Measurements from ENCODE around the gene AKAP6. TPM values are rescaled to one million over a fixed set of nuclear protein-coding genes. Genes with fewer than 3 reads are reported as not detected.

AKAP6 gene
- total RNA-seq, 4 donors from 2014 or later = 1.1 to 16.0 (median 6.0) TPM

DNA sequence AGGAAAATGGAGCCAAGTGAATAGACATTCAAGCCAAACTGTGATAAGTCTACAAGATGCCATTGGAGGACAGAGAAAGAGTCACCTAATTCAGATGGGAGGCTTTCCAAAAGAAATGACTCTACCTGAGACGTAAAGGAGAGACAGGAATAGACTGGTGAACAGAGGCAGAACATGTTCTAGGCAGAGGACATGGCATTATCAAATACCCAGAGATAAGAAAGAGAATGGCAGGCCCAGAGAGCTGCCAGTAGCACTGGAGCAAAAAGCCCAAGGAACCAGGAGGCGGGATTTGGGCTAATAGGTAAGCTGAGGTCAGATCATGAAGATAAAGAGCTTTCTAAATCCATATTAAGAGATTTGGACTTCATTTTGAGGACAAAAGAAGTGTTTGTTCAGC, 207.1 kb downstream of the AKAP6 start:
- Histone ChIP-seq H3K4me1 (no peaks in the 10 kb centered on the region), H3K9me3 (no peaks in the 10 kb centered on the region), H3K27me3 (no peaks in the 10 kb centered on the region), H3K27ac (no peak overlapping the region), H3K4me3 (no peak overlapping the region), H3K36me3 (no peaks in the 10 kb centered on the region)
- WGBS, 2 donors = 64 to 65% methylated on average over 2 of the region's 2 CpGs
- intact Hi-C loops (cut with DNase I) = no loop called here
- no peak for DNase-seq
- TF ChIP-seq POLR2A (IDR thresholded peaks at IDR 0.05) (no peak), CTCF (IDR thresholded peaks at IDR 0.05) (no peak)

DNA sequence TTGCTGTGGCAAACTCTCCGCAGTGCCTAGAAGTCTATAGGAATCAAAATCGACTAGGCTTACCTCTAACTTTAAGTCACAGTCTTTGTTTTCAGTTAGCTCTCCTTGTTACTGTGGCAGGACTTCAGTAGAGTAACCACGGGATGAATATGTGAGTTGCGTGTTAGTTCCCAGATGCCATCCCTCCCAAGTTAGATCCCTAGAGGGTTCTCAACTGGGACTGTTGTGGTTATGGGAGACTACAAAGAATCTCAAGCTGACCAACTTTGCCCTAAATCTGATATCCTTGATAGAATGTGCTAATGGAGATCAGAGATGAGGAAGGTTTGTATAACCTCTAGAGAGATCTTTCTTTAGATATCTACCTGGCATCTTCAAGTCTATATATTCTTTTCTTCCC, 208.1 kb downstream of the AKAP6 start:
- TF ChIP-seq POLR2A (IDR thresholded peaks at IDR 0.05) = no peak
- TF ChIP-seq CTCF (IDR thresholded peaks at IDR 0.05) = no peak
- Histone ChIP-seq H3K9me3 (no peaks in the 10 kb centered on the region), H3K4me3 (no peak overlapping the region), H3K36me3 (no peaks in the 10 kb centered on the region), H3K27ac (no peak overlapping the region), H3K27me3 (no peaks in the 10 kb centered on the region), H3K4me1 (no peaks in the 10 kb centered on the region)
- WGBS, 2 donors = 83 to 93% methylated on average over 4 of the region's 4 CpGs
- intact Hi-C loops (cut with DNase I) = no loop called here
- no peak for DNase-seq

GRCh38 chr14:32542507-32542906, 213.4 kb downstream of the AKAP6 start:
- Histone ChIP-seq H3K27ac (no peak overlapping the region), H3K4me3 (no peak overlapping the region), H3K9me3 (no peaks in the 10 kb centered on the region), H3K27me3 (no peaks in the 10 kb centered on the region), H3K36me3 (no peaks in the 10 kb centered on the region), H3K4me1 (no peaks in the 10 kb centered on the region)
- TF ChIP-seq CTCF (IDR thresholded peaks at IDR 0.05) (no peak), POLR2A (IDR thresholded peaks at IDR 0.05) (no peak)
- intact Hi-C loops (cut with DNase I) = no loop called here
- WGBS, 2 donors = 43 to 53% methylated on average over 3 of the region's 3 CpGs
- no peak for DNase-seq

- Histone ChIP-seq H3K4me1 (no peaks in the 10 kb centered on the region), H3K27ac (no peak overlapping the region), H3K9me3 (no peaks in the 10 kb centered on the region), H3K4me3 (no peak overlapping the region), H3K36me3 (no peaks in the 10 kb centered on the region), H3K27me3 (no peaks in the 10 kb centered on the region)
- DNase-seq = no peak
- 77 to 82% methylated on average over 4 of the region's 4 CpGs for WGBS, 2 donors
- TF ChIP-seq POLR2A (IDR thresholded peaks at IDR 0.05) (no peak), CTCF (IDR thresholded peaks at IDR 0.05) (no peak)
- intact Hi-C loops (cut with DNase I) = no loop called here
Measured at GRCh38 chr14:32545095-32545494, 216.0 kb downstream of the AKAP6 start.

DNA sequence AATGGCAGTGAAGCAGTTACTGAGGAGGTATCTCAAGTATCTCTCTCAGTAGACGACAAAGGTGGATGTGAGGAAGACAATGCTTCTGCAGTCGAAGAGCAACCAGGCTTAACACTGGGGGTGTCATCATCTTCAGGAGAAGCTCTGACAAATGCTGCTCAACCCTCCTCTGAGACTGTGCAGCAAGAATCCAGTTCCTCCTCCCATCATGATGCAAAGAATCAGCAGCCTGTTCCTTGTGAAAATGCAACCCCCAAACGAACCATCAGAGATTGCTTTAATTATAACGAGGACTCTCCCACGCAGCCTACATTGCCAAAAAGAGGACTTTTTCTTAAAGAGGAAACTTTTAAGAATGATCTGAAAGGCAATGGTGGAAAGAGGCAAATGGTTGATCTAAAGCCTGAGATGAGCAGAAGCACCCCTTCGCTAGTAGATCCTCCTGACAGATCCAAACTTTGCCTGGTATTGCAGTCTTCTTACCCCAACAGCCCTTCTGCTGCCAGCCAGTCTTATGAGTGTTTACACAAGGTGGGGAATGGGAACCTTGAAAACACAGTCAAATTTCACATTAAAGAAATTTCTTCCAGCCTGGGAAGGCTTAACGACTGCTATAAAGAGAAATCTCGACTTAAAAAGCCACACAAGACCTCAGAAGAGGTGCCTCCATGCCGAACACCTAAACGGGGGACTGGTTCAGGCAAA, 216.6 kb downstream of the AKAP6 start:
- no peak for TF ChIP-seq CTCF (IDR thresholded peaks at IDR 0.05)
- TF ChIP-seq POLR2A (IDR thresholded peaks at IDR 0.05) = no peak
- intact Hi-C loops (cut with DNase I) = no loop called here
- no peaks in the 10 kb centered on the region for H3K36me3 ChIP-seq
- H3K27ac ChIP-seq = no peak overlapping the region
- no peaks in the 10 kb centered on the region for H3K9me3 ChIP-seq
- 81 to 83% methylated on average over 10 of the region's 10 CpGs for WGBS, 2 donors
- no peaks in the 10 kb centered on the region for H3K4me1 ChIP-seq
- H3K27me3 ChIP-seq = no peaks in the 10 kb centered on the region
- DNase-seq = no peak
- H3K4me3 ChIP-seq = no peak overlapping the region
